DND-41 (cell line): ENCODE measurements around the gene SEPTIN1.

ENCODE experiments used
- EZH2 ChIP-seq: IDR thresholded peaks from 3 replicates; pipeline ENCODE4 v1.6.1; 2012; ENCODE audit warnings: borderline replicate concordance, low read depth, mild to moderate bottlenecking, moderate library complexity, low read length, inconsistent platforms; ENCODE audit not compliant: severe bottlenecking
- TF ChIP-seq, protein P1 (sequence below): IDR thresholded peaks from 2 replicates; pipeline ENCODE4 v1.5.1; 2012; ENCODE audit warnings: borderline replicate concordance, low read length, moderate library complexity, mild to moderate bottlenecking; ENCODE audit not compliant: poor library complexity, severe bottlenecking; ENCODE audit errors: extremely low read depth

DNA sequence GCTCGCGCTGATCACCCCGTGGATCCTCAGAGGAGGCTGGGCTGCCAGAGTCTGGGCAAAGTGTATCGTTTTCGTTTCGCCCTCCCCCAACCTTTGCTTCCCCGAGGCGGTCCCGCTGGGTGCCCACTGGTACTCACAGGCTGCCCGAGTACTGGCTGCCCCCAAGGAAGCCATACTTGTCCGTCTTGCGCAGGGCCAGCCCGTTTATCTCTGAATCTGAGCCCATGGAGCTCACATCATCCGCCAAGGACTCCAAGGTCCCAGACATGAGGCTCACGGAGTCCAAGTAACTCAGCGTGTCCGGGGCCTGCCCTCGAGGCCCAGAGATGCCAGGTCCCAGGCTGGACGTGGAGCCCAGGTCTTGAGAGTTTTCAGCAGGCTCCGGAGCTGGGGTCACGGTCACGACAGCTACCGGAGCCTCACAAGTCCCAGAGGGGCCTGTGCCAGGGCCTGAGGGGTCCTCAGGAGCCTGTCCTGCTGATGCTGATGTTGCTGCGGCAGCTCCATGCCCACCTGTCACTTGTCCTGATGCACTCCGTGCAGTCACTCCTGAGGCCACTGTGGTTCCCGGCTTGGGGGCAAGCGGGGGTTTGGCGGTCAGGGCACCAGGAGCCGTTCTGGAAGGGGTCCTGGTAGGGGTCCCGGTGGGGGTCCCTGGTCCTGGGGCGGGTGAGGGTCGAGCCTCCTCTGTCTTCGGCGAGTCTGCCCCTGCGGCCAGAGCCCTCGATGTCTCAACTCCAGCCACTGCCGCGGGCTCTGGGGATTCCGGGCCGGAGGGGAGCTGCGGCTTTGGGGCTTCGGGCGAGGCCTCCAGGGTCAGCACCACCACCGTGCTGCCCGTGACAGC is 13.0 kb downstream of the SEPTIN1 start:
- TF ChIP-seq, protein P1, sequence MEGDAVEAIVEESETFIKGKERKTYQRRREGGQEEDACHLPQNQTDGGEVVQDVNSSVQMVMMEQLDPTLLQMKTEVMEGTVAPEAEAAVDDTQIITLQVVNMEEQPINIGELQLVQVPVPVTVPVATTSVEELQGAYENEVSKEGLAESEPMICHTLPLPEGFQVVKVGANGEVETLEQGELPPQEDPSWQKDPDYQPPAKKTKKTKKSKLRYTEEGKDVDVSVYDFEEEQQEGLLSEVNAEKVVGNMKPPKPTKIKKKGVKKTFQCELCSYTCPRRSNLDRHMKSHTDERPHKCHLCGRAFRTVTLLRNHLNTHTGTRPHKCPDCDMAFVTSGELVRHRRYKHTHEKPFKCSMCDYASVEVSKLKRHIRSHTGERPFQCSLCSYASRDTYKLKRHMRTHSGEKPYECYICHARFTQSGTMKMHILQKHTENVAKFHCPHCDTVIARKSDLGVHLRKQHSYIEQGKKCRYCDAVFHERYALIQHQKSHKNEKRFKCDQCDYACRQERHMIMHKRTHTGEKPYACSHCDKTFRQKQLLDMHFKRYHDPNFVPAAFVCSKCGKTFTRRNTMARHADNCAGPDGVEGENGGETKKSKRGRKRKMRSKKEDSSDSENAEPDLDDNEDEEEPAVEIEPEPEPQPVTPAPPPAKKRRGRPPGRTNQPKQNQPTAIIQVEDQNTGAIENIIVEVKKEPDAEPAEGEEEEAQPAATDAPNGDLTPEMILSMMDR, result no peak
- TF ChIP-seq EZH2, result no peak
